Measurements from ENCODE around the gene HMG20A. TPM values are rescaled to one million over a fixed set of nuclear protein-coding genes. Genes with fewer than 3 reads are reported as not detected.

The HMG20A gene
- polyA plus RNA-seq, 1 experiment, result 31.0 TPM

- no peak for DNase-seq (ENCODE audit: low read depth)
- peak overlapping the region; percentile 85 for H3K4me3 ChIP-seq (ENCODE audit: low read depth, low read length)
- TF ChIP-seq CTCF (IDR thresholded peaks at IDR 0.05; ENCODE audit: insufficient read depth, low read depth, low read length), result no peak
- no peaks in the 10 kb centered on the region for H3K27me3 ChIP-seq (ENCODE audit: control insufficient read depth, insufficient read depth, low read length)
- no peaks in the 10 kb centered on the region for H3K36me3 ChIP-seq (ENCODE audit: control insufficient read depth, insufficient read depth, low read length)
- ChIA-PET POLR2A (no interaction called here), CTCF (interaction anchor here (1.3 to 2.5 kb wide), 5 partner anchors 12 to 302 kb away, joined by 3 to 9 read pairs (median 6); no protein-coding TSS in a partner anchor)
Observed at GRCh38 chr15:77421370-77421700, 647 bp downstream of the HMG20A start.

GRCh38 chr15:77425104-77425503, 4.4 kb downstream of the HMG20A start:
- DNase-seq (ENCODE audit: low read depth), result no peak

GRCh38 chr15:77426377-77426776, 5.7 kb downstream of the HMG20A start:
- CTCF ChIA-PET, result no interaction called here
- no peak for TF ChIP-seq CTCF (IDR thresholded peaks at IDR 0.05; ENCODE audit: insufficient read depth, low read depth, low read length)
- POLR2A ChIA-PET, result no interaction called here
- no peak for DNase-seq (ENCODE audit: low read depth)
- no peak overlapping the region for H3K4me3 ChIP-seq (ENCODE audit: low read depth, low read length)
- H3K36me3 ChIP-seq (ENCODE audit: control insufficient read depth, insufficient read depth, low read length), result no peaks in the 10 kb centered on the region
- H3K27me3 ChIP-seq (ENCODE audit: control insufficient read depth, insufficient read depth, low read length), result no peaks in the 10 kb centered on the region

More at GRCh38 chr15:77425104-77425503, 4.4 kb downstream of the HMG20A start:
- CTCF ChIA-PET, result interaction anchor here (1.3 kb wide), 1 partner anchor 9 kb away, joined by 3 read pairs; no protein-coding TSS in a partner anchor
- Histone ChIP-seq H3K27me3 (ENCODE audit: control insufficient read depth, insufficient read depth, low read length) (no peaks in the 10 kb centered on the region), H3K4me3 (ENCODE audit: low read depth, low read length) (no peak overlapping the region), H3K36me3 (ENCODE audit: control insufficient read depth, insufficient read depth, low read length) (no peaks in the 10 kb centered on the region)
- no peak for TF ChIP-seq CTCF (IDR thresholded peaks at IDR 0.05; ENCODE audit: insufficient read depth, low read depth, low read length)
- POLR2A ChIA-PET, result no interaction called here

- ChIA-PET CTCF (interaction anchor here (0.6 to 1.6 kb wide), 3 partner anchors 10 to 240 kb away, joined by 3 to 4 read pairs (median 3); no protein-coding TSS in a partner anchor), POLR2A (no interaction called here)
- no peaks in the 10 kb centered on the region for H3K27me3 ChIP-seq (ENCODE audit: control insufficient read depth, insufficient read depth, low read length)
- no peaks in the 10 kb centered on the region for H3K36me3 ChIP-seq (ENCODE audit: control insufficient read depth, insufficient read depth, low read length)
- no peak for DNase-seq (ENCODE audit: low read depth)
- no peak for TF ChIP-seq CTCF (IDR thresholded peaks at IDR 0.05; ENCODE audit: insufficient read depth, low read depth, low read length)
- H3K4me3 ChIP-seq (ENCODE audit: low read depth, low read length), result no peak overlapping the region
Observed at GRCh38 chr15:77426871-77427270, 6.2 kb downstream of the HMG20A start.

GRCh38 chr15:77430213-77430612, 9.5 kb downstream of the HMG20A start:
- H3K4me3 ChIP-seq (ENCODE audit: low read depth, low read length), result no peak overlapping the region
- H3K36me3 ChIP-seq (ENCODE audit: control insufficient read depth, insufficient read depth, low read length), result no peaks in the 10 kb centered on the region
- CTCF ChIA-PET, result no interaction called here
- POLR2A ChIA-PET, result interaction anchor here (0.5 kb wide), 1 partner anchor 16 kb away, joined by 6 read pairs; no protein-coding TSS in a partner anchor
- H3K27me3 ChIP-seq (ENCODE audit: control insufficient read depth, insufficient read depth, low read length), result no peaks in the 10 kb centered on the region
- no peak for DNase-seq (ENCODE audit: low read depth)
- no peak for TF ChIP-seq CTCF (IDR thresholded peaks at IDR 0.05; ENCODE audit: insufficient read depth, low read depth, low read length)
